Loucy (cell line): ENCODE results near the gene GALNT9.

Source experiments
- EZH2phosphoT487 ChIP-seq: fragments of 200-600 bp; IDR thresholded peaks from 2 replicates; pipeline ENCODE4 v1.6.1; 2018; ENCODE audit warnings: antibody characterized with exemption, mild to moderate bottlenecking, moderate library complexity, borderline replicate concordance
- TF ChIP-seq, protein P1 (sequence below): fragments of 200-600 bp; sonication (generic); conservative IDR thresholded peaks from 2 replicates; pipeline ENCODE4 v1.5.1; 2014; ENCODE audit warnings: mild to moderate bottlenecking, antibody characterized with exemption, low read length

DNA sequence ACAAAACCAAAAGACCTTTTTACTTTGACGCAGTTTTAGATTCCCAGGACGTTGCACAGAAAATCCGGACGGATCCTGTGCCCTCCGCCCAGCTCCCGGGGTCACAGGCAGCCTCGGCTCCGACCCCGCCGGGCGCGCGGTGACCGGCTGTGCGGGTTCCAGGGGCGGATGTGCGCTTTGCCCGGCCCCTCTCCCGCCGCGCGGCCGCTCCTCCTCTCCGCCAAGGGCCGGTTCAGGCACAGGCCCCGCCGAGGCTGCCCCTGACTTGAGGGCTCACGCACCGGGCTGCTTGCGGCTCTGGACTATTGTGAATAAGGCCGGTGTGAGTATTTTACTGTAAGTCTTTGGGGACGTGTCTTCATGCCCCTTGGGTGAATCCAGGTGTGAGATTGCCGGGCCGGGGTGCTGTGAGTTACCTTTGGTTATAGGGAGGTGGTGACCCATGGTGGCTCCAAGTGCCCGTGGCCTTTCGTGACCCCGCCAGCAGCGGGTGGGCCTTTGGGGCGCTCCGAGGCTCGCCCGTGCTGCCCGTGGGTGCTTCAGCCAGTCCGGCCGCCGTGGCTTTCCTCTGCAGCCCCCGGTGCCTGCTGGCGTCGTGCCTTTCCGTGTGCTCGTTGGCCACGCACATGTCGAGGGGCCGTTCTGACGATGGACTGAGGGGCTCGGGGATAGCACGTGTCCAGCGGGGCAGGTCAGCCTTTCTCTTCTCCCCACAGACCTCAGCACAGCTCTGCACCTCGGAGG is 139.2 kb downstream of the GALNT9 start:
- TF ChIP-seq, protein P1, sequence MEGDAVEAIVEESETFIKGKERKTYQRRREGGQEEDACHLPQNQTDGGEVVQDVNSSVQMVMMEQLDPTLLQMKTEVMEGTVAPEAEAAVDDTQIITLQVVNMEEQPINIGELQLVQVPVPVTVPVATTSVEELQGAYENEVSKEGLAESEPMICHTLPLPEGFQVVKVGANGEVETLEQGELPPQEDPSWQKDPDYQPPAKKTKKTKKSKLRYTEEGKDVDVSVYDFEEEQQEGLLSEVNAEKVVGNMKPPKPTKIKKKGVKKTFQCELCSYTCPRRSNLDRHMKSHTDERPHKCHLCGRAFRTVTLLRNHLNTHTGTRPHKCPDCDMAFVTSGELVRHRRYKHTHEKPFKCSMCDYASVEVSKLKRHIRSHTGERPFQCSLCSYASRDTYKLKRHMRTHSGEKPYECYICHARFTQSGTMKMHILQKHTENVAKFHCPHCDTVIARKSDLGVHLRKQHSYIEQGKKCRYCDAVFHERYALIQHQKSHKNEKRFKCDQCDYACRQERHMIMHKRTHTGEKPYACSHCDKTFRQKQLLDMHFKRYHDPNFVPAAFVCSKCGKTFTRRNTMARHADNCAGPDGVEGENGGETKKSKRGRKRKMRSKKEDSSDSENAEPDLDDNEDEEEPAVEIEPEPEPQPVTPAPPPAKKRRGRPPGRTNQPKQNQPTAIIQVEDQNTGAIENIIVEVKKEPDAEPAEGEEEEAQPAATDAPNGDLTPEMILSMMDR = no peak
- no peak for TF ChIP-seq EZH2phosphoT487
